DOHH2 (cell line): ENCODE results near the gene RAB40C.

ENCODE experiments used
- H3F3A ChIP-seq: fragments of 200-600 bp; sonication (generic), shearing (Covaris generic); 2 replicates; pipeline ENCODE4 v1.6.0; 2016; ENCODE audit warnings: antibody characterized with exemption, mild to moderate bottlenecking; ENCODE audit not compliant: control insufficient read depth, insufficient read depth
- H3K27ac ChIP-seq: fragments of 200-600 bp; sonication (generic); 2 replicates; pipeline ENCODE4 v1.5.1; 2014; ENCODE audit warnings: low read depth, mild to moderate bottlenecking, low read length, moderate library complexity
- H3K27me3 ChIP-seq: fragments of 200-600 bp; sonication (generic); 2 replicates; pipeline ENCODE4 v1.6.1; 2014; ENCODE audit warnings: mild to moderate bottlenecking, low read length, mixed read lengths; ENCODE audit not compliant: control insufficient read depth
- H3K36me3 ChIP-seq: fragments of 200-600 bp; sonication (generic); 2 replicates; pipeline ENCODE4 v1.6.1; 2014; ENCODE audit warnings: mild to moderate bottlenecking, low read length, moderate library complexity, mixed read lengths; ENCODE audit not compliant: control insufficient read depth
- H3K4me1 ChIP-seq: fragments of 200-600 bp; sonication (generic); 2 replicates; pipeline ENCODE4 v1.6.1; 2014; ENCODE audit warnings: mild to moderate bottlenecking, low read length, mixed read lengths; ENCODE audit not compliant: control insufficient read depth
- H3K4me2 ChIP-seq: fragments of 200-600 bp; sonication (generic); 2 replicates; pipeline ENCODE4 v1.6.0; 2014; ENCODE audit warnings: mild to moderate bottlenecking, low read length, moderate library complexity
- H3K4me3 ChIP-seq: fragments of 200-600 bp; sonication (generic); 2 replicates; pipeline ENCODE4 v1.5.1; 2014; ENCODE audit warnings: mild to moderate bottlenecking, low read length, mixed read lengths
- H3K79me2 ChIP-seq: fragments of 200-600 bp; sonication (generic); 2 replicates; pipeline ENCODE4 v1.6.1; 2014; ENCODE audit warnings: mild to moderate bottlenecking, low read length, mixed read lengths; ENCODE audit not compliant: control insufficient read depth
- H3K9me2 ChIP-seq: fragments of 200-600 bp; sonication (generic); replicated peaks from 2 replicates; pipeline ENCODE4 v1.6.1; 2014; ENCODE audit warnings: mild to moderate bottlenecking, low read length, mixed read lengths; ENCODE audit not compliant: control insufficient read depth
- H3K9me3 ChIP-seq: fragments of 200-600 bp; sonication (generic); 2 replicates; pipeline ENCODE4 v1.6.1; 2014; ENCODE audit warnings: antibody characterized with exemption, low read length, mixed read lengths; ENCODE audit not compliant: control insufficient read depth, insufficient read depth
- H4K20me1 ChIP-seq: fragments of 200-600 bp; sonication (generic); 2 replicates; pipeline ENCODE4 v1.6.0; 2014; ENCODE audit warnings: low read depth, mild to moderate bottlenecking, antibody characterized with exemption, low read length, moderate library complexity; ENCODE audit not compliant: control insufficient read depth, insufficient read depth
- EZH2phosphoT487 ChIP-seq: fragments of 200-600 bp; sonication (generic); IDR thresholded peaks from 2 replicates; pipeline ENCODE4 v1.6.1; 2017; ENCODE audit warnings: borderline replicate concordance, mild to moderate bottlenecking, antibody characterized with exemption, low read length, moderate library complexity, mixed read lengths
- TF ChIP-seq, protein P1 (sequence below): fragments of 200-600 bp; sonication (generic); IDR thresholded peaks from one replicate; pipeline ENCODE4 v1.5.1; 2014; ENCODE audit warnings: antibody characterized with exemption, mild to moderate bottlenecking, low read depth, low read length; ENCODE audit not compliant: poor library complexity, severe bottlenecking

RAB40C gene

DNA sequence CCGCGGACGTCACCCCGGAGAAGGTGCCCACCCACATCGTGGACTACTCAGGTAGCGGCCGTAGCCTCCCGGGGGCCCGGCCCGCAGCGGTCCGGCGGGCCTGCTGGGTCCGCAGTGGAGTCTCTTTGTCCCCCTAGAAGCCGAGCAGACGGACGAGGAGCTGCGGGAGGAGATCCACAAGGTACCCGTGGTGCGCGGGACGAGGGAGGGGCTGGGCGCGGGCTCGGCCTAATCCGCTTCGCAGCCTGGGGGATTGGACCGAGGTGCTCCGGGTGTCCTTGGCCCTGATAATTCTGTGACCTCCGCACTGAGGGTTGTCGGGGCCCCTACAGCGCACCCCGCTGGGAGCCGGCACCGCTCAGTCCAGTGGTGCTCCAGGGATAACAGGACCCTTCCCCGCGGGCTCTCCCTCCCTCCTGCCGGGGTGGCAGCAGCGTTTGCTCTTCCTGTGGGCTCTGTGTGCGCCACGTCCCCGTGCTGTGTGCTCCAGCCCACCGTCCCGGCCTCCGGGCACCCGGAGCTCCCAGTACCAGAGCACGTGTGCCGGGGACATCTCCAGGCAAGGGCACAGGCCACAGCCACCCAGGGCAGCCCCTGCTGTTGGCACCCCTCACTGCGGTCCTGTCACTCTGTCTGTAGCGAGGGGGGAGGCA lies 78.8 kb downstream of the RAB40C start:
- Histone ChIP-seq H3K79me2 (peaks cover 25% of the 10 kb centered on the region), H3K4me2 (peak overlapping the region; percentile 97), H3K27me3 (no peaks in the 10 kb centered on the region), H3K9me2 (no peaks in the 10 kb centered on the region), H4K20me1 (no peaks in the 10 kb centered on the region), H3K4me3 (peak overlapping the region; percentile 98), H3K4me1 (peaks cover 13% of the 10 kb centered on the region), H3F3A (0 out of 2 replicates have a peak, but pooled peaks cover 2% of the 10 kb centered on the region), H3K36me3 (peaks cover 72% of the 10 kb centered on the region), H3K27ac (peak overlapping the region; percentile 56), H3K9me3 (no peaks in the 10 kb centered on the region)
- no peak for TF ChIP-seq EZH2phosphoT487
- TF ChIP-seq, protein P1, sequence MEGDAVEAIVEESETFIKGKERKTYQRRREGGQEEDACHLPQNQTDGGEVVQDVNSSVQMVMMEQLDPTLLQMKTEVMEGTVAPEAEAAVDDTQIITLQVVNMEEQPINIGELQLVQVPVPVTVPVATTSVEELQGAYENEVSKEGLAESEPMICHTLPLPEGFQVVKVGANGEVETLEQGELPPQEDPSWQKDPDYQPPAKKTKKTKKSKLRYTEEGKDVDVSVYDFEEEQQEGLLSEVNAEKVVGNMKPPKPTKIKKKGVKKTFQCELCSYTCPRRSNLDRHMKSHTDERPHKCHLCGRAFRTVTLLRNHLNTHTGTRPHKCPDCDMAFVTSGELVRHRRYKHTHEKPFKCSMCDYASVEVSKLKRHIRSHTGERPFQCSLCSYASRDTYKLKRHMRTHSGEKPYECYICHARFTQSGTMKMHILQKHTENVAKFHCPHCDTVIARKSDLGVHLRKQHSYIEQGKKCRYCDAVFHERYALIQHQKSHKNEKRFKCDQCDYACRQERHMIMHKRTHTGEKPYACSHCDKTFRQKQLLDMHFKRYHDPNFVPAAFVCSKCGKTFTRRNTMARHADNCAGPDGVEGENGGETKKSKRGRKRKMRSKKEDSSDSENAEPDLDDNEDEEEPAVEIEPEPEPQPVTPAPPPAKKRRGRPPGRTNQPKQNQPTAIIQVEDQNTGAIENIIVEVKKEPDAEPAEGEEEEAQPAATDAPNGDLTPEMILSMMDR = no peak

DNA sequence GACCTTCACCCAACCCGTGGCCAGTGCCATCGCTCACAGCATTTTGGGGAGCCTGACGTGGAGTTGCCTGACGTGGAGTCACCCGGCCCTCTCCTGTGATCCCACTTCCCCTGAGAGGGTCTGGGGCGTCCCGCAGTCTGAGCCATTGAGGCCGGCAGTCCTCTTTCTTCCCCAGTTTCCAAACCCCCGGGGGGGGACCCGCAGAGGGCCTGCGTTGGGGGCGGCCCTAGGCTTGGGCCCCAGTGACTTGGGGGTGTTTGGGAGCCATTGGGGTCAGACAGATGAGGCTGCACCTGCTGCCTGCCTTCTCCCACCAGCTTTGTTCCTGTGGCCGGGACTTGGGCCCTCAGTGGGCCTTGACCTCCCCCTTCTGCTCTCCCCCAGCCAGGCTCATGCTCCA lies 79.8 kb downstream of the RAB40C start:
- Histone ChIP-seq H3K4me2 (peak overlapping the region; percentile 97), H3F3A (0 out of 2 replicates have a peak, but pooled peaks cover 2% of the 10 kb centered on the region), H3K4me3 (peak overlapping the region; percentile 98; the same call in 1 of the 2 replicates), H3K27me3 (no peaks in the 10 kb centered on the region), H3K27ac (no peak overlapping the region), H3K4me1 (peaks cover 14% of the 10 kb centered on the region), H3K79me2 (peaks cover 25% of the 10 kb centered on the region), H4K20me1 (peaks cover 5% of the 10 kb centered on the region; the same call in 1 of the 2 replicates), H3K36me3 (peaks cover 77% of the 10 kb centered on the region), H3K9me2 (no peaks in the 10 kb centered on the region), H3K9me3 (no peaks in the 10 kb centered on the region)
- TF ChIP-seq, protein P1 = no peak
- TF ChIP-seq EZH2phosphoT487 = no peak

DNA sequence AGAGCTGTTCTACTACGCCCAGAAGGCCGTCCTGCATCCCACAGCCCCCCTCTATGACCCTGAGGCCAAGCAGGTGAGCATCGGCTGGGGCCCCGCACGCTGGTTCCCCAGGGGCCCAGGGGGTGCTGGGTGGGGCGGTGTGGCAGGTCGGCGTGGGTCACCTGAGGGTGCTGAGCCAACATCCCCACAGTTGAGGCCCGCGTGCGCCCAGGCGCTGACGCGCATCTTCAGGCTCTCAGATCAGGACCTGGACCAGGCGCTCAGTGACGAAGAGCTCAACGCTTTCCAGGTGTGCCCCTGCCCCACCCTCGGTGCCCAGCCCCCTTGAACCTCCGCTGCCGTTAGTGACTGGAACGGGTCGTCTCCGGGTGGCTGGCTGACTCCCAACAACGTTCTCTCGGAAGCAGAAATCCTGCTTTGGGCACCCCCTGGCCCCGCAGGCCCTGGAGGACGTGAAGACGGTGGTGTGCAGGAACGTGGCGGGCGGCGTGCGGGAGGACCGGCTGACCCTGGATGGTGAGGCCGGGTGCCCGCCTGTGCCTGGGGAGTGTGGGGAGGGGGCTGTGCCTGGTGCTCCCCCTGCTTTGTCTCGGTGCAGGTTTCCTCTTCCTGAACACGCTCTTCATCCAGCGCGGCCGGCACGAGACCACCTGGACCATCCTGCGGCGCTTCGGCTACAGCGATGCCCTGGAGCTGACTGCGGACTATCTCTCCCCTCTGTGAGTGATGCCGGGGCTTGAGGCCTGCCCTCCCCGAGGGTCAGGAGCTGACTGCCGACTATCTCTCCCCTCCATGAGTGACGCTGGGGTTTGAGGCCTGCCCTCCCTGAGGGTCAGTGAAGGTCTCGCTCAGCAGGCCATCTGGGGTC lies 80.9 kb downstream of the RAB40C start:
- TF ChIP-seq, protein P1 = no peak
- H3K9me2 ChIP-seq = no peaks in the 10 kb centered on the region
- H3K9me3 ChIP-seq = no peaks in the 10 kb centered on the region

More for the DNA sequence above, 80.9 kb downstream of the RAB40C start:
- Histone ChIP-seq H4K20me1 (peaks cover 5% of the 10 kb centered on the region; the same call in 1 of the 2 replicates), H3K36me3 (peaks cover 77% of the 10 kb centered on the region), H3K79me2 (peaks cover 25% of the 10 kb centered on the region), H3K27me3 (peaks cover 3% of the 10 kb centered on the region; the same call in 1 of the 2 replicates), H3F3A (0 out of 2 replicates have a peak, but pooled peaks cover 2% of the 10 kb centered on the region), H3K4me2 (no peak overlapping the region), H3K4me3 (no peak overlapping the region), H3K27ac (no peak overlapping the region), H3K4me1 (peaks cover 21% of the 10 kb centered on the region)
